GM12864 (cell line): ENCODE measurements around the gene JAKMIP2.
"Not testable (repeated sequence)": the region's sequence is repeated elsewhere in the genome, so short reads cannot be mapped to it uniquely, and the experiment has no call there.

Experiments used
- DNase-seq: peaks from one replicate; pipeline ENCODE4 v3.0.0-alpha.2; 2011; ENCODE audit warnings: low read depth
- H3K4me3 ChIP-seq: 2 replicates; pipeline ENCODE4 v1.5.1; 2011; ENCODE audit warnings: mild to moderate bottlenecking, low read depth, low read length, control low read depth
- CTCF ChIP-seq: IDR thresholded peaks from 2 replicates; pipeline ENCODE4 v1.5.1; 2011; ENCODE audit warnings: low read depth, mild to moderate bottlenecking, moderate library complexity, low read length, control low read depth, inconsistent platforms; ENCODE audit errors: missing control alignments

JAKMIP2 gene

GRCh38 chr5:147645197-147645596 is 137.3 kb downstream of the JAKMIP2 start:
- no peak for TF ChIP-seq CTCF
- H3K4me3 ChIP-seq = no peak overlapping the region
- no peak for DNase-seq

- no peak overlapping the region for H3K4me3 ChIP-seq
- DNase-seq = no peak
- TF ChIP-seq CTCF = no peak
Observed at GRCh38 chr5:147644460-147644859, 138.1 kb downstream of the JAKMIP2 start.

- no peak overlapping the region for H3K4me3 ChIP-seq
- no peak for TF ChIP-seq CTCF
- DNase-seq = no peak
Observed at GRCh38 chr5:147643142-147643541, 139.4 kb downstream of the JAKMIP2 start.

- no peak for TF ChIP-seq CTCF
- H3K4me3 ChIP-seq = no peak overlapping the region
- no peak for DNase-seq
Observed at GRCh38 chr5:147642666-147643065, 139.9 kb downstream of the JAKMIP2 start.

GRCh38 chr5:147639321-147639720 is 143.2 kb downstream of the JAKMIP2 start:
- no peak for DNase-seq
- no peak overlapping the region for H3K4me3 ChIP-seq
- no peak for TF ChIP-seq CTCF

GRCh38 chr5:147636729-147636984 is 145.9 kb downstream of the JAKMIP2 start:
- H3K4me3 ChIP-seq = no peak overlapping the region
- no peak for DNase-seq
- TF ChIP-seq CTCF = no peak

GRCh38 chr5:147635882-147636728 is 146.4 kb downstream of the JAKMIP2 start:
- TF ChIP-seq CTCF = no peak
- no peak overlapping the region for H3K4me3 ChIP-seq

GRCh38 chr5:147635439-147635838 is 147.1 kb downstream of the JAKMIP2 start:
- DNase-seq, H3K4me3 ChIP-seq: not testable (repeated sequence)

More at GRCh38 chr5:147635882-147636728, 146.4 kb downstream of the JAKMIP2 start:
- DNase-seq = no peak
